Astrocyte (in vitro differentiated cells and primary cell): Measurements from ENCODE around the gene THOC3.

ENCODE experiments used
- EZH2 ChIP-seq: IDR thresholded peaks from 2 replicates; pipeline ENCODE4 v1.6.1; 2012; ENCODE audit warnings: mild to moderate bottlenecking, low read length, inconsistent platforms; ENCODE audit not compliant: insufficient read depth
- TF ChIP-seq, protein P1 (sequence below): IDR thresholded peaks from 2 replicates; pipeline ENCODE4 v1.5.1; 2011; ENCODE audit warnings: low read depth, mild to moderate bottlenecking, inconsistent platforms, low read length, moderate library complexity; ENCODE audit not compliant: insufficient read depth

DNA sequence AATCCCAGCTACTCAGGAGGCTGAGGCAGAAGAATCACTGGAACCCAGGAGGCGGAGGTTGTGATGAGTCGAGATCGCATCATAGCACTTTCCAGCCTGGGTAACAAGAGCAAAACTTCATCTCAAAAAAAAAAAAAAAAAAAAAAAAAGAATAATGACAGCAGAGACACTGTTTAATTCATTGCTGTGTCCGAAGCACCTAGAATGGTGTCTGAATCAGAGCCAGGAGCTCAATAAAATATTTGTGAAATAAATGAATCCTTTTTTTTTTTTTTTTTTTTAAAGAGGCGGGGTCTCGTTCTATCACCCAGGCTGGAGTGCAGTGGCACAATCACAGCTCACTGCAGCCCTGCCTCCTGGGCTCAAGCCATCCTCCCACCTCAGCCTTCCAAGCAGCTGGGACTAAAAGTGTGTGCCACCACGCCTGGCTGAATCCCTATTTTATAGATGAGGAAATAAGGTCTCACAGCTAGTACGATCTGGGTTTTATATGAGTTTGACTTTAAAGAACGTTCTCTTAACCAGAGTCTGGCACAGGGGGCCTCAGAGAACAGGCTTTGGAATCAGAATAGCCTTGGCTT lies 47.8 kb downstream of the THOC3 start:
- TF ChIP-seq, protein P1, sequence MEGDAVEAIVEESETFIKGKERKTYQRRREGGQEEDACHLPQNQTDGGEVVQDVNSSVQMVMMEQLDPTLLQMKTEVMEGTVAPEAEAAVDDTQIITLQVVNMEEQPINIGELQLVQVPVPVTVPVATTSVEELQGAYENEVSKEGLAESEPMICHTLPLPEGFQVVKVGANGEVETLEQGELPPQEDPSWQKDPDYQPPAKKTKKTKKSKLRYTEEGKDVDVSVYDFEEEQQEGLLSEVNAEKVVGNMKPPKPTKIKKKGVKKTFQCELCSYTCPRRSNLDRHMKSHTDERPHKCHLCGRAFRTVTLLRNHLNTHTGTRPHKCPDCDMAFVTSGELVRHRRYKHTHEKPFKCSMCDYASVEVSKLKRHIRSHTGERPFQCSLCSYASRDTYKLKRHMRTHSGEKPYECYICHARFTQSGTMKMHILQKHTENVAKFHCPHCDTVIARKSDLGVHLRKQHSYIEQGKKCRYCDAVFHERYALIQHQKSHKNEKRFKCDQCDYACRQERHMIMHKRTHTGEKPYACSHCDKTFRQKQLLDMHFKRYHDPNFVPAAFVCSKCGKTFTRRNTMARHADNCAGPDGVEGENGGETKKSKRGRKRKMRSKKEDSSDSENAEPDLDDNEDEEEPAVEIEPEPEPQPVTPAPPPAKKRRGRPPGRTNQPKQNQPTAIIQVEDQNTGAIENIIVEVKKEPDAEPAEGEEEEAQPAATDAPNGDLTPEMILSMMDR, result no peak
- no peak for TF ChIP-seq EZH2
